OCI-LY7 (cell line): Measurements from ENCODE around the gene KLK7.

Experiments used
- EZH2phosphoT487 ChIP-seq: fragments of 200-600 bp; sonication (generic); IDR thresholded peaks from 2 replicates; pipeline ENCODE4 v1.6.1; 2018; ENCODE audit warnings: low read depth, borderline replicate concordance, mild to moderate bottlenecking, mixed run types, antibody characterized with exemption, low read length, moderate library complexity, mixed read lengths
- TF ChIP-seq, protein P1 (sequence below): fragments of 200-600 bp; sonication (generic); conservative IDR thresholded peaks from 2 replicates; pipeline ENCODE4 v1.5.1; 2014; ENCODE audit warnings: mild to moderate bottlenecking, antibody characterized with exemption, low read length, moderate library complexity, mixed read lengths

DNA sequence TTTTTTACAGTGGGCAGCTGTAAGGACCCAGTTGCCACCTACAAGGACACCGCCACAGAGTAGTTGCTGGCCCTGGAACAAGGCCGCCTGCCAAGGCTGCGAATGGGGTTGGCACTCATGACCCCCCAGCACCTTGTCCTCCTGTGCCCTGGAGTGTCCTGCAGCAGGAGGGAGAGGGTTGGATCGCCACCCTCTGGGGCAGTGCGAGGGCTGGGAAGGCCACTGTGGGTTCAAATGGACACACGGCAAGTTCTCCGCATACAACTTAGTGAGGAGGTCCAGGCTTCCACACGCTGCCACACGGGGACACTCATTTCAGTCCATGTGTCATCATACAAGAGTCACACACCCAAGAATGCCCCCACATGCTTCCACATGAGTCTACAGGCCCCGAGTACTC lies 16.7 kb upstream of the KLK7 start:
- no peak for TF ChIP-seq EZH2phosphoT487
- TF ChIP-seq, protein P1, sequence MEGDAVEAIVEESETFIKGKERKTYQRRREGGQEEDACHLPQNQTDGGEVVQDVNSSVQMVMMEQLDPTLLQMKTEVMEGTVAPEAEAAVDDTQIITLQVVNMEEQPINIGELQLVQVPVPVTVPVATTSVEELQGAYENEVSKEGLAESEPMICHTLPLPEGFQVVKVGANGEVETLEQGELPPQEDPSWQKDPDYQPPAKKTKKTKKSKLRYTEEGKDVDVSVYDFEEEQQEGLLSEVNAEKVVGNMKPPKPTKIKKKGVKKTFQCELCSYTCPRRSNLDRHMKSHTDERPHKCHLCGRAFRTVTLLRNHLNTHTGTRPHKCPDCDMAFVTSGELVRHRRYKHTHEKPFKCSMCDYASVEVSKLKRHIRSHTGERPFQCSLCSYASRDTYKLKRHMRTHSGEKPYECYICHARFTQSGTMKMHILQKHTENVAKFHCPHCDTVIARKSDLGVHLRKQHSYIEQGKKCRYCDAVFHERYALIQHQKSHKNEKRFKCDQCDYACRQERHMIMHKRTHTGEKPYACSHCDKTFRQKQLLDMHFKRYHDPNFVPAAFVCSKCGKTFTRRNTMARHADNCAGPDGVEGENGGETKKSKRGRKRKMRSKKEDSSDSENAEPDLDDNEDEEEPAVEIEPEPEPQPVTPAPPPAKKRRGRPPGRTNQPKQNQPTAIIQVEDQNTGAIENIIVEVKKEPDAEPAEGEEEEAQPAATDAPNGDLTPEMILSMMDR: no peak
